Ascending aorta (tissue), 2 donors: ENCODE results near the gene RTN4RL2. TPM values are rescaled to one million over a fixed set of nuclear protein-coding genes. Genes with fewer than 3 reads are reported as not detected.

ENCODE experiments used
- DNase-seq, 2 donors: peaks; one replicate each; pipeline ENCODE4 v3.0.0-alpha.2; 2019; ENCODE audit warnings: low spot score in 2 of 2
- H3K27ac ChIP-seq, 2 donors: fragments of 200-600 bp; sonication (generic); one replicate each; pipeline ENCODE4 v1.5.1; 2016 to 2017; ENCODE audit warnings: mild to moderate bottlenecking in 1 of 2
- H3K27me3 ChIP-seq: fragments of 200-600 bp; sonication (generic); one replicate; pipeline ENCODE4 v1.5.1; 2017
- H3K36me3 ChIP-seq, 2 donors: fragments of 200-600 bp; sonication (generic); one replicate each; pipeline ENCODE4 v1.5.1; 2016
- H3K4me1 ChIP-seq, 2 donors: fragments of 200-600 bp; sonication (generic); one replicate each; pipeline ENCODE4 v1.5.1; 2016 to 2017; ENCODE audit warnings: mild to moderate bottlenecking in 1 of 2
- H3K4me3 ChIP-seq, 2 donors: fragments of 200-600 bp; sonication (generic); one replicate each; pipeline ENCODE4 v1.5.1; 2016 to 2017; ENCODE audit warnings: mild to moderate bottlenecking in 1 of 2
- H3K9me3 ChIP-seq, 2 donors: fragments of 200-600 bp; sonication (generic); one replicate each; pipeline ENCODE4 v1.5.1; 2016
- intact Hi-C: fragments of 100-400 bp; cut with DNase I; formaldehyde crosslinking; loops from one replicate; pipeline ENCODE4 v1.15.1; 2023
- total RNA-seq: library from RNA; depleted of rRNA; stranded (reverse); fragments of >200 nt; gene quantifications from one replicate; pipeline ENCODE4 v1.1.0, GENCODE V29; 2016
- TF ChIP-seq, protein P1 (sequence below), 3 experiments: fragments of 200-600 bp in 2 of 3; fragments of 450-650 bp in 1 of 3; sonication (generic) in 2 of 3; IDR thresholded peaks; one replicate each; pipeline ENCODE4 v1.5.1; 2016 to 2019; ENCODE audit warnings: antibody characterized with exemption in 3 of 3, mild to moderate bottlenecking in 1 of 3, moderate library complexity in 1 of 3

The RTN4RL2 gene
- total RNA-seq, 1 donor from 2014 or later: 0.64 TPM

DNA sequence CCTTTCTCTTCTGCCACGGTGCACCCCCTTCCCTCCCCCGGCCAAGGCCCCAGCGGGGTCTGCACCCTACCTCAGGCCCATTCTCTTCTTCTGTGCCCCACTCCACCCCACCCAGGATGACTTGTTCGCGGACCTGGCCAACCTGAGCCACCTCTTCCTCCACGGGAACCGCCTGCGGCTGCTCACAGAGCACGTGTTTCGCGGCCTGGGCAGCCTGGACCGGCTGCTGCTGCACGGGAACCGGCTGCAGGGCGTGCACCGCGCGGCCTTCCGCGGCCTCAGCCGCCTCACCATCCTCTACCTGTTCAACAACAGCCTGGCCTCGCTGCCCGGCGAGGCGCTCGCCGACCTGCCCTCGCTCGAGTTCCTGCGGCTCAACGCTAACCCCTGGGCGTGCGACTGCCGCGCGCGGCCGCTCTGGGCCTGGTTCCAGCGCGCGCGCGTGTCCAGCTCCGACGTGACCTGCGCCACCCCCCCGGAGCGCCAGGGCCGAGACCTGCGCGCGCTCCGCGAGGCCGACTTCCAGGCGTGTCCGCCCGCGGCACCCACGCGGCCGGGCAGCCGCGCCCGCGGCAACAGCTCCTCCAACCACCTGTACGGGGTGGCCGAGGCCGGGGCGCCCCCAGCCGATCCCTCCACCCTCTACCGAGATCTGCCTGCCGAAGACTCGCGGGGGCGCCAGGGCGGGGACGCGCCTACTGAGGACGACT is 15.9 kb downstream of the RTN4RL2 start:
- H3K4me3 ChIP-seq: peak overlapping the region; percentile 49 to 63
- H3K4me1 ChIP-seq: peaks cover 4 to 10% of the 10 kb centered on the region in 2 donors
- no peak for DNase-seq
- intact Hi-C loops: no loop called here
- H3K9me3 ChIP-seq: no peaks in the 10 kb centered on the region
- no peak overlapping the region for H3K27ac ChIP-seq
- peaks cover 6% of the 10 kb centered on the region for H3K27me3 ChIP-seq
- TF ChIP-seq, protein P1, sequence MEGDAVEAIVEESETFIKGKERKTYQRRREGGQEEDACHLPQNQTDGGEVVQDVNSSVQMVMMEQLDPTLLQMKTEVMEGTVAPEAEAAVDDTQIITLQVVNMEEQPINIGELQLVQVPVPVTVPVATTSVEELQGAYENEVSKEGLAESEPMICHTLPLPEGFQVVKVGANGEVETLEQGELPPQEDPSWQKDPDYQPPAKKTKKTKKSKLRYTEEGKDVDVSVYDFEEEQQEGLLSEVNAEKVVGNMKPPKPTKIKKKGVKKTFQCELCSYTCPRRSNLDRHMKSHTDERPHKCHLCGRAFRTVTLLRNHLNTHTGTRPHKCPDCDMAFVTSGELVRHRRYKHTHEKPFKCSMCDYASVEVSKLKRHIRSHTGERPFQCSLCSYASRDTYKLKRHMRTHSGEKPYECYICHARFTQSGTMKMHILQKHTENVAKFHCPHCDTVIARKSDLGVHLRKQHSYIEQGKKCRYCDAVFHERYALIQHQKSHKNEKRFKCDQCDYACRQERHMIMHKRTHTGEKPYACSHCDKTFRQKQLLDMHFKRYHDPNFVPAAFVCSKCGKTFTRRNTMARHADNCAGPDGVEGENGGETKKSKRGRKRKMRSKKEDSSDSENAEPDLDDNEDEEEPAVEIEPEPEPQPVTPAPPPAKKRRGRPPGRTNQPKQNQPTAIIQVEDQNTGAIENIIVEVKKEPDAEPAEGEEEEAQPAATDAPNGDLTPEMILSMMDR (IDR thresholded peaks at IDR 0.05): no peak
- H3K36me3 ChIP-seq: no peaks in the 10 kb centered on the region

DNA sequence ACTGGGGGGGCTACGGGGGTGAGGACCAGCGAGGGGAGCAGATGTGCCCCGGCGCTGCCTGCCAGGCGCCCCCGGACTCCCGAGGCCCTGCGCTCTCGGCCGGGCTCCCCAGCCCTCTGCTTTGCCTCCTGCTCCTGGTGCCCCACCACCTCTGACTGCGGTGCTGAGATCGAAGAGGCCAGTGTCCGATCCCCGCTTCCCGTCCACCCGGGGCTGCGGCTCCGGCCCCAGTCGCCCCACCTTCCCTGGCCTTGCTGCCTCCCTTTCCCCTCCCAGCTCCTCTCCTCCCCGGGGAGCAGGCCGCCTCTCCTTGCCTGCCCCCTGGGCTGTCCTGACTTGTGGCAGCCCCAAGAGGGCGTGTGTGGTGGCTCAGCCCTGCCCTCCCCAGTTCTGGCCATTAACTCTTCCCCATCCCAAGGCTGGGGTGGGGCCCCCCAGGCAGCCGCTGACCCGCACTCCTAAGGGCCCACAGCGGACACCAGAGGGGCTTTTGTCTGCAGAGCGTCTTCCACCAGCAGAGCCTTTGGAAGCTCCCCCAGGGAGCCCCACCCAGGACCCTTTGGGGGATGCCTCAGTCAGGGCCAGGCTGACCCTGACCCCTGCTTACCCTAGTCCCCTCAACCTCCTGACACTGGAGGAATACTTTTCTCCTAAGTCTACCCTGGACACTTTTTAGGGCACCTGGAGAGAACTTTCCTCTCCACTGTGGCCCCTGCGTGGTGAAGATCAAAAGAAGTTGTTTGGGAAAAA is 16.6 kb downstream of the RTN4RL2 start:
- H3K4me1 ChIP-seq: peaks cover 4 to 10% of the 10 kb centered on the region in 2 donors

DNA sequence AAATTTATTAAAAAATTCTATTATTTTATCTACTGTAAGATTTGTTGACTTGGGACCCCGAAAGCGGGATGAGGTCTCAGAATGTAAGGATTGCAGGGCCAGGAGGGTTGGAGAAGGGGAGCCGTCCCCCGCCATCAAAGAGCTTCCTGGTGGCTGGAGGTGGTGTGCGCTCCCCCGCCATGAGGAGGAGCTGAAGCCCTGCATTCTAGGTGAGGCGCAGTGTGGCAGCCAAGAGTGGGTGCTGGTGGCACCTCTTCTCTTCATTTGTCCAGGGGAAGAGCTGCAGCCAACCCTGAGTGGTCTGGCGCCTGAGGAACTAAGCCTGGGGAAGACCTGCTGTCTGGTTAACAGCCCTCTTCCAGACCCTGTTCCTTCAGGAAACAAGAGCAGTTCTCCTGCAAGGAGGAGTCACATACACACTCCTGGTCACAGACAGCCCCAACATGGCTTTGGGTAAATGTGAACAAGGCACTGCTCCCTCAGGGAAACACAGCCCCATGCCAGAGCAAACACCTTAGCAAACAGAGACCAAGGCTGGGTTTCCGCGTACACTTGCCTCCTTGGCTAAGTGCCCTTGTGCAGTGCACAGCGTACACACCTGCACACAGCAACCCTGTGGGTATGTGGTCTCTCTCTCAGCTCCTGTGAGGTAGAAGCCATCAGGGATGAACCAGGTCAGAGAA is 17.3 kb downstream of the RTN4RL2 start:
- H3K4me1 ChIP-seq: peaks cover 4 to 14% of the 10 kb centered on the region in 2 donors
- no peaks in the 10 kb centered on the region for H3K36me3 ChIP-seq
- H3K9me3 ChIP-seq: no peaks in the 10 kb centered on the region
- H3K27ac ChIP-seq: no peak overlapping the region
- TF ChIP-seq, protein P1 (IDR thresholded peaks at IDR 0.05): no peak
- no peak for DNase-seq
- peaks cover 6% of the 10 kb centered on the region for H3K27me3 ChIP-seq
- no peak overlapping the region for H3K4me3 ChIP-seq
- intact Hi-C loops: no loop called here

More for the DNA sequence above, 16.6 kb downstream of the RTN4RL2 start:
- TF ChIP-seq, protein P1 (IDR thresholded peaks at IDR 0.05): peak in 1 of 3 experiments; percentile 43
- Histone ChIP-seq H3K27me3 (peaks cover 6% of the 10 kb centered on the region), H3K4me3 (peak overlapping the region; percentile 49 to 63), H3K27ac (no peak overlapping the region), H3K36me3 (no peaks in the 10 kb centered on the region), H3K9me3 (no peaks in the 10 kb centered on the region)
- intact Hi-C loops: no loop called here
- no peak for DNase-seq

DNA sequence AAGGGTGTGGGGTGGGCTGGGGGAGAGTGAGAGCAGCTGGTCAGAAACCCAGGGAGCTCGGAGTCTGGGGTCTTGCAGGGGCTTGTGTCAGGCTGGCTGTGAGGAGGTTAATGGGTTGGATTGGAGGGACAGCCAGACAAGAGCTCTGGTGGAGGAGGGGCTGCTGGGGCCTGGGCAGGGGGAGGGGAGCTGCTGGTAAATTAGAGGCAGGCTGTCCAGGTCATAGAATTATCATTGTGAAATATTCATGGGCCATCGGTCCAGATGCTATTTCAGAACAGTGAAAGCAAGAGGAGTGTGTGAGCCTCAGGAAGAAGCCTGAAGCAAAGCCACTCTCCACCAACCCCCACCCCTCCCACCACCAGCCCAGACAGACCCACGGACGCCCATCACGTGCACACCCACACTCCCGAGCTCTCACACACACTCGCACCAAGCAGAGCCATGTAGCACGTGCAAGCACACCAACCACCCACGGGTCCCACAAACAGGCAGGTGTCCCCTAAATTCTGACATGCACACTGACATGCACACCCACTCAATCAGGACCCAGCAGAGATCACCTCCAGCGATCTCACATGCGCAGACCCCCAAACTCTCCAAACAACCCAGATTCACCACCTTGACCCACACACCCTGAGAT is 18.8 kb downstream of the RTN4RL2 start:
- no peak overlapping the region for H3K27ac ChIP-seq
- intact Hi-C loops: no loop called here
- H3K27me3 ChIP-seq: peaks cover 6% of the 10 kb centered on the region
- H3K9me3 ChIP-seq: no peaks in the 10 kb centered on the region
- H3K4me1 ChIP-seq: peaks cover 4 to 20% of the 10 kb centered on the region in 2 donors
- no peak for DNase-seq
- H3K36me3 ChIP-seq: no peaks in the 10 kb centered on the region
- no peak overlapping the region for H3K4me3 ChIP-seq
- TF ChIP-seq, protein P1 (IDR thresholded peaks at IDR 0.05): no peak

DNA sequence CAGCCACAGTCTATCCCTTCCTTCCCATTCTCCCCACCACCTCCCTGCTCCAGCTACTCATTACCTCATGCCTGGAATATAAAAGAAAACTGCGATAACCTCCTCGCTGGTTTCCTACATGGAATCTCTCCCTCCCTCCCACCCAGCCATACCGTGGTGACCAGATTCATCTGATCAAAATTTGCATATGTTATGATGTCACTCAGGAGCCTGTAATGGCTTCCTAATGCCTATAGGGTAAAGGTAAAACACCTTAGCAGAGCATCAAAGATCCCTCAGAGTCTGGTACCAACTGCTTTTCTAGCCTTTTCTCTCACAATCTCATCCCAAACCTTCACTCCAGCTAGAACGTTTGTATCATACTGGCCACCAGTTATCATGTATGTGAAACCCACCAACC is 19.6 kb downstream of the RTN4RL2 start:
- Histone ChIP-seq H3K4me3 (no peak overlapping the region), H3K9me3 (no peaks in the 10 kb centered on the region), H3K36me3 (peaks cover 2 to 7% of the 10 kb centered on the region in 2 donors), H3K27ac (no peak overlapping the region), H3K4me1 (peaks cover 4 to 20% of the 10 kb centered on the region in 2 donors), H3K27me3 (peaks cover 6% of the 10 kb centered on the region)
- intact Hi-C loops: loop anchor here (2.0 to 5.0 kb wide), 2 partner anchors 23 to 133 kb away; no protein-coding TSS in a partner anchor
- no peak for DNase-seq
- TF ChIP-seq, protein P1 (IDR thresholded peaks at IDR 0.05): no peak
